K562 (cell line): ENCODE results near the gene GYS1. TPM values are rescaled to one million over a fixed set of nuclear protein-coding genes. Genes with fewer than 3 reads are reported as not detected.

ENCODE experiments used
- ATAC-seq: fragments of 200-7000 bp; cut with Tn5 transposase; 3 replicates; pipeline ENCODE4 v1.9.1; 2020; ENCODE audit warnings: moderate library complexity
- BruUV-seq: library from RNA; stranded (reverse); fragments of 400-500 nt; replicated peaks from 2 replicates; lab custom pipeline; 2021; lab: Mats Ljungman, UMichigan
- CTCF ChIA-PET: fragments of 300-600 bp; formaldehyde crosslinking; extraction: SDS; loops from one replicate; lab custom pipeline; 2021; ENCODE audit warnings: low intra/inter-chr PET ratio; lab: Yijun Ruan, JAX
- POLR2A ChIA-PET: fragments of 300-600, 350-650 bp; sonication (Branson Sonifier 250); formaldehyde crosslinking; extraction: SDS; loops from one replicate; lab custom pipeline; 2021; ENCODE audit warnings: antibody characterized with exemption, inconsistent platforms; lab: Yijun Ruan, JAX
- DNase-seq, 4 experiments: peaks; one replicate each; pipeline versions ENCODE4 v3.0.0 to v3.0.0-alpha.2; 2011 to 2018; ENCODE audit warnings: low spot score in 3 of 4, mixed read lengths in 3 of 4; ENCODE audit errors: extremely low read depth in 1 of 4
- FAIRE-seq: peaks from 2 replicates; lab custom pipeline; 2011; peaks lifted over from hg19 to GRCh38; lab: Jason Lieb, UNC
- H2AFZ ChIP-seq: 2 replicates; pipeline ENCODE4 v1.6.0; 2011; ENCODE audit warnings: low read depth, low read length, control low read depth, inconsistent platforms
- H3K27ac ChIP-seq: fragments of 200-600 bp; 3 replicates; pipeline ENCODE4 v1.8.0; 2011; ENCODE audit warnings: low read depth, mild to moderate bottlenecking, control low read depth, inconsistent platforms, low read length, moderate library complexity, mixed read lengths; ENCODE audit errors: extremely low read depth
- H3K27me3 ChIP-seq, 2 experiments: fragments of 300-600 bp in 1 of 2; 2 replicates in 1 of 2; 3 replicates in 1 of 2; pipeline versions ENCODE4 v1.6.0 to v1.8.0; 2011; ENCODE audit warnings: inconsistent platforms in 2 of 2, low read length in 2 of 2, mild to moderate bottlenecking in 1 of 2, mixed read lengths in 1 of 2, moderate library complexity in 1 of 2; ENCODE audit not compliant: control insufficient read depth in 2 of 2, insufficient read depth in 2 of 2
- H3K36me3 ChIP-seq: fragments of 300-600 bp; 3 replicates; pipeline ENCODE4 v1.8.0; 2011; ENCODE audit warnings: mild to moderate bottlenecking, low read length, inconsistent platforms; ENCODE audit not compliant: control insufficient read depth, insufficient read depth
- H3K4me1 ChIP-seq, 2 experiments: fragments of 200-600 bp in 1 of 2; replicated peaks in 1 of 2; 2 replicates in 1 of 2; 3 replicates in 1 of 2; pipeline versions ENCODE4 v1.5.1 to v1.8.0; 2011; ENCODE audit warnings: inconsistent platforms in 2 of 2, low read length in 2 of 2, mild to moderate bottlenecking in 1 of 2, mixed read lengths in 1 of 2, moderate library complexity in 1 of 2; ENCODE audit not compliant: control insufficient read depth in 2 of 2, insufficient read depth in 2 of 2
- H3K4me2 ChIP-seq: 2 replicates; pipeline ENCODE4 v1.6.1; 2011; ENCODE audit warnings: low read length, control low read depth, inconsistent platforms, mixed read lengths; ENCODE audit not compliant: insufficient read depth
- H3K4me3 ChIP-seq: fragments of 200-600 bp; sonication (generic), shearing (Covaris generic); 2 replicates; pipeline ENCODE4 v1.5.1; 2016; ENCODE audit warnings: control low read depth, inconsistent platforms
- H3K79me2 ChIP-seq: fragments of 200-600 bp; 3 replicates; pipeline ENCODE4 v1.8.0; 2011; ENCODE audit warnings: low read length, inconsistent platforms; ENCODE audit not compliant: control insufficient read depth, insufficient read depth
- H3K9ac ChIP-seq, 2 experiments: 2 replicates each; pipeline versions ENCODE4 v1.6.0 to v1.6.1; 2011; ENCODE audit warnings: low read depth in 2 of 2, low read length in 2 of 2, control low read depth in 1 of 2, inconsistent platforms in 1 of 2, mild to moderate bottlenecking in 1 of 2, mixed read lengths in 1 of 2; ENCODE audit not compliant: insufficient read depth in 1 of 2
- H3K9me1 ChIP-seq: one replicate; pipeline ENCODE4 v1.6.0; 2011; ENCODE audit warnings: inconsistent platforms, mild to moderate bottlenecking, low read length, moderate library complexity; ENCODE audit not compliant: control insufficient read depth, insufficient read depth
- H3K9me3 ChIP-seq: replicated peaks from 2 replicates; pipeline ENCODE4 v1.5.1; 2011; ENCODE audit warnings: low read depth, low read length, inconsistent platforms; ENCODE audit not compliant: control insufficient read depth, insufficient read depth
- H4K20me1 ChIP-seq: replicated peaks from 2 replicates; pipeline ENCODE4 v1.6.1; 2011; ENCODE audit warnings: low read length, inconsistent platforms, mixed read lengths; ENCODE audit not compliant: control insufficient read depth, insufficient read depth
- BCOR ChIP-seq: fragments of 450-650 bp; IDR thresholded peaks from 2 replicates; pipeline ENCODE4 v1.6.1; 2016
- CBX5 ChIP-seq: IDR thresholded peaks from 2 replicates; pipeline ENCODE4 v1.6.1; 2014; ENCODE audit warnings: low read depth, borderline replicate concordance
- CSDE1 ChIP-seq, 2 experiments: fragments of 450-650 bp; IDR thresholded peaks; 2 replicates each; pipeline ENCODE4 v1.6.1; 2016; ENCODE audit warnings: mild to moderate bottlenecking in 1 of 2
- DEAF1 ChIP-seq: fragments of 450-650 bp; formaldehyde crosslinking; IDR thresholded peaks from 2 replicates; pipeline ENCODE4 v1.4.0; 2020; ENCODE audit warnings: mild to moderate bottlenecking, moderate library complexity
- DPF2 ChIP-seq: fragments of 450-650 bp; IDR thresholded peaks from 2 replicates; pipeline ENCODE4 v1.6.1; 2016
- EGR1 ChIP-seq: fragments of 450-650 bp; conservative IDR thresholded peaks from 2 replicates; pipeline ENCODE4 v1.6.1; 2017; ENCODE audit warnings: mild to moderate bottlenecking
- ESRRA ChIP-seq: fragments of 450-650 bp; IDR thresholded peaks from 2 replicates; pipeline ENCODE4 v1.6.1; 2014; ENCODE audit warnings: low read depth, mild to moderate bottlenecking, moderate library complexity, borderline replicate concordance
- KDM1A ChIP-seq, 2 experiments: fragments of 450-650 bp; IDR thresholded peaks; 2 replicates each; pipeline ENCODE4 v1.6.1; 2016; ENCODE audit warnings: mild to moderate bottlenecking in 2 of 2
- LARP7 ChIP-seq: fragments of 450-650 bp; IDR thresholded peaks from 2 replicates; pipeline ENCODE4 v1.6.1; 2016
- MIER1 ChIP-seq: fragments of 450-650 bp; IDR thresholded peaks from 2 replicates; pipeline ENCODE4 v1.6.1; 2016; ENCODE audit warnings: antibody characterized with exemption, mild to moderate bottlenecking, low read depth
- RAD51 ChIP-seq: fragments of 450-650 bp; IDR thresholded peaks from 2 replicates; pipeline ENCODE4 v1.7.1; 2016; ENCODE audit warnings: low read depth, mild to moderate bottlenecking, borderline replicate concordance
- RFX5 ChIP-seq: IDR thresholded peaks from 2 replicates; pipeline ENCODE4 v1.6.1; 2011; ENCODE audit warnings: low read depth, mild to moderate bottlenecking, improper control_type of control experiment, low read length
- SMAD3 ChIP-seq: fragments of 450-650 bp; formaldehyde crosslinking; conservative IDR thresholded peaks from 2 replicates; pipeline ENCODE4 v1.4.0; 2020; ENCODE audit warnings: mild to moderate bottlenecking
- TAF9B ChIP-seq: fragments of 450-650 bp; IDR thresholded peaks from 2 replicates; pipeline ENCODE4 v1.6.1; 2018; ENCODE audit warnings: mild to moderate bottlenecking; ENCODE audit not compliant: partially characterized antibody
- ZC3H11A ChIP-seq: IDR thresholded peaks from 2 replicates; pipeline ENCODE4 v1.6.1; 2012; ENCODE audit warnings: low read depth, low read length, improper control_type of control experiment
- ZNF212 ChIP-seq: fragments of 450-650 bp; formaldehyde crosslinking; IDR thresholded peaks from 2 replicates; pipeline ENCODE4 v1.4.0; 2020; ENCODE audit warnings: mild to moderate bottlenecking
- ZNF586 ChIP-seq: fragments of 450-650 bp; formaldehyde crosslinking; conservative IDR thresholded peaks from 2 replicates; pipeline ENCODE4 v1.4.0; 2020; ENCODE audit warnings: mild to moderate bottlenecking, moderate library complexity
- WGBS: fragments of 100-300 bp; shearing (Covaris generic); methylation state at CpG from one replicate; pipeline ENCODE4 v1.1.6; 2016; ENCODE audit warnings: low coverage, mixed read lengths; ENCODE audit not compliant: insufficient coverage; ENCODE audit errors: missing lambda C conversion rate; 5-methylcytosine and 5-hydroxymethylcytosine counted together
- in situ Hi-C: fragments of 300-500 bp; cut with MboI; formaldehyde crosslinking; loops from 4 replicates; pipeline ENCODE4 v1.15.0; 2018; ENCODE audit warnings: inconsistent platforms, mixed read lengths
- intact Hi-C: fragments of 100-400 bp; cut with micrococcal nuclease; formaldehyde crosslinking; loops from 2 replicates; pipeline ENCODE4 v1.14.2; 2022
- polyA plus RNA-seq, 8 experiments: library from polyadenylated mRNA; depleted of rRNA in 4 of 8; stranded (reverse) in 5 of 8; unstranded in 3 of 8; fragments of >200 nt; fragmentation: Nextera tagmentation in 2 of 8; fragmentation: Illumina TruSeq in 1 of 8; extraction: Ambion mirVana in 2 of 8; extraction: Trizol in 1 of 8; gene quantifications; 2 replicates each; pipeline versions ENCODE4 v1.2.1 to v1.2.3, GENCODE V29; 2011 to 2014; ENCODE audit warnings: inconsistent platforms in 1 of 8, missing spikeins in 1 of 8
- total RNA-seq, 7 experiments: library from RNA; depleted of rRNA in 6 of 7; stranded (reverse); fragments of >200 nt in 6 of 7; fragmentation: Illumina TruSeq in 2 of 7; extraction: Trizol in 2 of 7; gene quantifications; 2 replicates each; pipeline versions ENCODE4 v1.2.1 to v1.2.3, GENCODE V29; 2011 to 2021; ENCODE audit warnings: low replicate concordance in 1 of 7
- TF ChIP-seq, protein P1 (sequence below): fragments of 250-450 bp; sonication (Bioruptor Pico); IDR thresholded peaks from 2 replicates; pipeline ENCODE4 v1.8.0; 2022; ENCODE audit warnings: moderate library complexity, mild to moderate bottlenecking, inconsistent platforms
- TF ChIP-seq, protein P2 (sequence below): sonication (generic); formaldehyde crosslinking; IDR thresholded peaks from 2 replicates; pipeline ENCODE4 v1.8.0; 2022; ENCODE audit warnings: mild to moderate bottlenecking, low read depth, missing genetic modification reagents
- TF ChIP-seq, protein P3 (sequence below): sonication (generic); formaldehyde crosslinking; IDR thresholded peaks from 2 replicates; pipeline ENCODE4 v1.9.0; 2022; ENCODE audit warnings: mild to moderate bottlenecking, missing genetic modification reagents

GYS1 gene
- total and polyA plus RNA-seq, 9 of the 15 experiments (the other 6 are each of a cell fraction or from before 2014, with no cell fraction given), result 1.9 to 31.1 (median 15.2) TPM

GRCh38 chr19:48961051-48961649, 32.0 kb downstream of the GYS1 start:
- peak overlapping the region in 1 of 2 experiments; percentile 93; a peak in 1 of 4 replicates for H3K9ac ChIP-seq
- H3K36me3 ChIP-seq, result peaks cover 27% of the 10 kb centered on the region
- CTCF ChIA-PET, result no interaction called here
- peaks cover 10% of the 10 kb centered on the region for H4K20me1 ChIP-seq
- no peaks in the 10 kb centered on the region for H3K27me3 ChIP-seq
- in situ Hi-C loops, result loop anchor here (10.0 kb wide), 1 partner anchor 86 kb away; the partner anchor contains the start of gene PPP1R15A
- H3K79me2 ChIP-seq, result peaks cover 41% of the 10 kb centered on the region
- H3K9me3 ChIP-seq, result no peaks in the 10 kb centered on the region
- POLR2A ChIA-PET, result interaction anchor here (1.3 to 1.9 kb wide), 4 partner anchors 10 to 89 kb away, joined by 4 to 43 read pairs (median 8); partner anchors contain the start of gene PPP1R15A
- no peaks in the 10 kb centered on the region for H3K9me1 ChIP-seq
- DNase-seq (peak in 1 of 4 experiments; percentile 39), FAIRE-seq (no peak), ATAC-seq (no peak)
- H3K4me1 ChIP-seq, result peaks cover 21 to 43% of the 10 kb centered on the region in 2 experiments
- no peak overlapping the region for H3K4me2 ChIP-seq
- BruUV-seq, result no TSS peak
- 73% methylated on average over 10 of the region's 19 CpGs for WGBS
- peak overlapping the region; percentile 99 for H3K27ac ChIP-seq
- intact Hi-C loops, result no loop called here
- H3K4me3 ChIP-seq, result no peak overlapping the region
- no peak overlapping the region for H2AFZ ChIP-seq
- TF ChIP-seq MIER1, result 0 out of 2 replicates have a peak, but pooled peaks have one; percentile 23
- TF ChIP-seq CBX5, result no peak
- TF ChIP-seq, protein P1, sequence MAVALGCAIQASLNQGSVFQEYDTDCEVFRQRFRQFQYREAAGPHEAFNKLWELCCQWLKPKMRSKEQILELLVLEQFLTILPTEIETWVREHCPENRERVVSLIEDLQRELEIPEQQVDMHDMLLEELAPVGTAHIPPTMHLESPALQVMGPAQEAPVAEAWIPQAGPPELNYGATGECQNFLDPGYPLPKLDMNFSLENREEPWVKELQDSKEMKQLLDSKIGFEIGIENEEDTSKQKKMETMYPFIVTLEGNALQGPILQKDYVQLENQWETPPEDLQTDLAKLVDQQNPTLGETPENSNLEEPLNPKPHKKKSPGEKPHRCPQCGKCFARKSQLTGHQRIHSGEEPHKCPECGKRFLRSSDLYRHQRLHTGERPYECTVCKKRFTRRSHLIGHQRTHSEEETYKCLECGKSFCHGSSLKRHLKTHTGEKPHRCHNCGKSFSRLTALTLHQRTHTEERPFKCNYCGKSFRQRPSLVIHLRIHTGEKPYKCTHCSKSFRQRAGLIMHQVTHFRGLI (CRISPR knock-in tag), result no peak
- TF ChIP-seq, protein P2, sequence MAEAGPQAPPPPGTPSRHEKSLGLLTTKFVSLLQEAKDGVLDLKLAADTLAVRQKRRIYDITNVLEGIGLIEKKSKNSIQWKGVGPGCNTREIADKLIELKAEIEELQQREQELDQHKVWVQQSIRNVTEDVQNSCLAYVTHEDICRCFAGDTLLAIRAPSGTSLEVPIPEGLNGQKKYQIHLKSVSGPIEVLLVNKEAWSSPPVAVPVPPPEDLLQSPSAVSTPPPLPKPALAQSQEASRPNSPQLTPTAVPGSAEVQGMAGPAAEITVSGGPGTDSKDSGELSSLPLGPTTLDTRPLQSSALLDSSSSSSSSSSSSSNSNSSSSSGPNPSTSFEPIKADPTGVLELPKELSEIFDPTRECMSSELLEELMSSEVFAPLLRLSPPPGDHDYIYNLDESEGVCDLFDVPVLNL (CRISPR knock-in tag), result no peak
- no peak for TF ChIP-seq ZNF586
- TF ChIP-seq ESRRA, result peak; percentile 76; the same call in 1 of the 2 replicates
- TF ChIP-seq ZC3H11A, result no peak
- no peak for TF ChIP-seq TAF9B
- TF ChIP-seq DEAF1 (CRISPR knock-in tag), result no peak
- 0 out of 2 replicates have a peak, but pooled peaks have one; percentile 26 for TF ChIP-seq LARP7
- TF ChIP-seq RAD51, result no peak
- no peak for TF ChIP-seq CSDE1 (IDR thresholded peaks at IDR 0.05)
- TF ChIP-seq EGR1, result peak; percentile 43
- TF ChIP-seq SMAD3, result no peak
- TF ChIP-seq RFX5, result no peak
- TF ChIP-seq KDM1A (IDR thresholded peaks at IDR 0.05), result peak; percentile 19 to 50; a peak in 1 of 4 replicates
- TF ChIP-seq DPF2, result peak; percentile 8; the same call in 1 of the 2 replicates
- TF ChIP-seq ZNF212 (CRISPR knock-in tag), result no peak
- TF ChIP-seq BCOR, result peak; percentile 68; the same call in 1 of the 2 replicates
- TF ChIP-seq, protein P3, sequence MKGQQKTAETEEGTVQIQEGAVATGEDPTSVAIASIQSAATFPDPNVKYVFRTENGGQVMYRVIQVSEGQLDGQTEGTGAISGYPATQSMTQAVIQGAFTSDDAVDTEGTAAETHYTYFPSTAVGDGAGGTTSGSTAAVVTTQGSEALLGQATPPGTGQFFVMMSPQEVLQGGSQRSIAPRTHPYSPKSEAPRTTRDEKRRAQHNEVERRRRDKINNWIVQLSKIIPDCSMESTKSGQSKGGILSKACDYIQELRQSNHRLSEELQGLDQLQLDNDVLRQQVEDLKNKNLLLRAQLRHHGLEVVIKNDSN (CRISPR knock-in tag), result peak; percentile 19; the same call in 1 of the 2 replicates
